HEK293 (cell line): ENCODE results near the gene TTC23.

Experiments used
- BCL6B ChIP-seq: fragments of 450-650 bp; formaldehyde crosslinking; IDR thresholded peaks from 2 replicates; pipeline ENCODE4 v1.5.1; 2017; ENCODE audit warnings: missing biosample characterization, missing genetic modification characterization
- KLF1 ChIP-seq: fragments of 450-650 bp; formaldehyde crosslinking; IDR thresholded peaks from 2 replicates; pipeline ENCODE4 v1.5.1; 2016; ENCODE audit warnings: missing biosample characterization, missing genetic modification characterization
- PRDM2 ChIP-seq: fragments of 450-650 bp; formaldehyde crosslinking; IDR thresholded peaks from 2 replicates; pipeline ENCODE4 v1.5.1; 2016; ENCODE audit warnings: missing biosample characterization, missing genetic modification characterization, borderline replicate concordance
- RBAK ChIP-seq: fragments of 450-650 bp; formaldehyde crosslinking; IDR thresholded peaks from 2 replicates; pipeline ENCODE4 v1.5.1; 2016; ENCODE audit warnings: missing biosample characterization, missing genetic modification characterization
- SETDB1 ChIP-seq: IDR thresholded peaks from one replicate; pipeline ENCODE4 v1.6.1; 2017; ENCODE audit warnings: mild to moderate bottlenecking, low read length, moderate library complexity, mixed read lengths; ENCODE audit not compliant: insufficient read length
- ZBTB11 ChIP-seq: fragments of 450-650 bp; formaldehyde crosslinking; conservative IDR thresholded peaks from 2 replicates; pipeline ENCODE4 v1.5.1; 2016; ENCODE audit warnings: low read depth, missing biosample characterization, missing genetic modification characterization
- ZBTB44 ChIP-seq: fragments of 450-650 bp; IDR thresholded peaks from 2 replicates; pipeline ENCODE4 v1.5.1; 2018; ENCODE audit warnings: missing biosample characterization, mild to moderate bottlenecking, missing genetic modification characterization
- ZNF133 ChIP-seq: fragments of 450-650 bp; formaldehyde crosslinking; IDR thresholded peaks from 2 replicates; pipeline ENCODE4 v1.5.1; 2016; ENCODE audit warnings: missing biosample characterization, missing genetic modification characterization
- ZNF169 ChIP-seq: fragments of 450-650 bp; formaldehyde crosslinking; IDR thresholded peaks from 2 replicates; pipeline ENCODE4 v1.5.1; 2016; ENCODE audit warnings: missing biosample characterization, missing genetic modification characterization
- ZNF488 ChIP-seq: fragments of 450-650 bp; formaldehyde crosslinking; IDR thresholded peaks from 2 replicates; pipeline ENCODE4 v1.5.1; 2016; ENCODE audit warnings: missing biosample characterization, missing genetic modification characterization
- ZNF513 ChIP-seq: fragments of 450-650 bp; IDR thresholded peaks from 2 replicates; pipeline ENCODE4 v1.5.1; 2018; ENCODE audit warnings: missing biosample characterization, missing genetic modification characterization
- ZNF518A ChIP-seq: fragments of 450-650 bp; formaldehyde crosslinking; conservative IDR thresholded peaks from 2 replicates; pipeline ENCODE4 v1.5.1; 2016; ENCODE audit warnings: low read depth, missing biosample characterization, missing genetic modification characterization
- ZNF580 ChIP-seq: fragments of 450-650 bp; formaldehyde crosslinking; IDR thresholded peaks from 2 replicates; pipeline ENCODE4 v1.5.1; 2016; ENCODE audit warnings: missing biosample characterization, missing genetic modification characterization
- ZNF660 ChIP-seq: fragments of 450-650 bp; IDR thresholded peaks from 2 replicates; pipeline ENCODE4 v1.5.1; 2018; ENCODE audit warnings: missing biosample characterization, mild to moderate bottlenecking, missing genetic modification characterization

TTC23 gene

GRCh38 chr15:99100245-99101173 lies 148.9 kb downstream of the TTC23 start (continued):
- TF ChIP-seq BCL6B (tag by site-specific recombination) (no peak), ZBTB11 (tag by site-specific recombination) (no peak), ZNF488 (tag by site-specific recombination) (no peak), ZNF580 (no peak), SETDB1 (no peak), ZBTB44 (tag by site-specific recombination) (no peak), ZNF513 (tag by site-specific recombination) (no peak), RBAK (tag by site-specific recombination) (no peak), ZNF169 (tag by site-specific recombination) (no peak), PRDM2 (tag by site-specific recombination) (no peak), ZNF518A (no peak), ZNF660 (peak; percentile 58; the same call in 1 of the 2 replicates), KLF1 (tag by site-specific recombination) (peak; percentile 32; the same call in 1 of the 2 replicates), ZNF133 (no peak)
